ENCODE measurements around the gene DOK3. TPM values are rescaled to one million over a fixed set of nuclear protein-coding genes. Genes with fewer than 3 reads are reported as not detected.
A peak's percentile ranks its signal among the peaks of the same experiment; 100 is the strongest.

DOK3 gene
- total RNA-seq, 2 experiments from 2014 or later, result 3.7 to 6.0 TPM

GRCh38 chr5:177466861-177467260, 42.8 kb downstream of the DOK3 start:
- POLR2A ChIA-PET, result no interaction called here
- H3K36me3 Mint-ChIP-seq, result peaks cover 21% of the 10 kb centered on the region
- no peak for ATAC-seq (ENCODE audit: low read depth)
- no peaks in the 10 kb centered on the region for H3K27me3 Mint-ChIP-seq
- DNase-seq, result no peak
- peaks cover 38% of the 10 kb centered on the region for H3K4me1 Mint-ChIP-seq
- no peak overlapping the region for H3K4me3 Mint-ChIP-seq
- H3K9me3 Mint-ChIP-seq, result no peaks in the 10 kb centered on the region
- no peak overlapping the region for H3K27ac Mint-ChIP-seq

- Mint-ChIP-seq H3K27me3 (no peaks in the 10 kb centered on the region), H3K36me3 (peaks cover 28% of the 10 kb centered on the region), H3K27ac (no peak overlapping the region), H3K4me3 (no peak overlapping the region), H3K9me3 (no peaks in the 10 kb centered on the region), H3K4me1 (peaks cover 28% of the 10 kb centered on the region)
- DNase-seq, result no peak
- POLR2A ChIA-PET, result interaction anchor here (0.7 kb wide), 1 partner anchor 16 kb away, joined by 3 read pairs; no protein-coding TSS in a partner anchor
- ATAC-seq (ENCODE audit: low read depth), result no peak
These were observed 44.6 kb downstream of the DOK3 start for GRCh38 chr5:177465044-177465443.

- Mint-ChIP-seq H3K27me3 (no peaks in the 10 kb centered on the region), H3K27ac (peak overlapping the region; percentile 98), H3K9me3 (no peaks in the 10 kb centered on the region), H3K4me3 (peak overlapping the region; percentile 88), H3K36me3 (peaks cover 23% of the 10 kb centered on the region), H3K4me1 (peaks cover 23% of the 10 kb centered on the region)
- POLR2A ChIA-PET, result interaction anchor here (0.6 to 2.7 kb wide), 4 partner anchors 10 to 37 kb away, joined by 3 to 25 read pairs (median 4); partner anchors contain the start of genes DBN1 and PRR7
- peak; percentile 62 for DNase-seq
- peak; percentile 34 for ATAC-seq (ENCODE audit: low read depth)
These were observed 47.5 kb downstream of the DOK3 start for GRCh38 chr5:177462021-177462670.

GRCh38 chr5:177459819-177460628, 49.6 kb downstream of the DOK3 start:
- Mint-ChIP-seq H3K36me3 (peaks cover 9% of the 10 kb centered on the region), H3K4me1 (peaks cover 26% of the 10 kb centered on the region), H3K4me3 (no peak overlapping the region), H3K27me3 (no peaks in the 10 kb centered on the region), H3K27ac (no peak overlapping the region), H3K9me3 (no peaks in the 10 kb centered on the region)
- ATAC-seq (ENCODE audit: low read depth) (no peak), DNase-seq (no peak)
- POLR2A ChIA-PET, result interaction anchor here (1.2 kb wide), 1 partner anchor 12 kb away, joined by 5 read pairs; no protein-coding TSS in a partner anchor

GRCh38 chr5:177459357-177459756, 50.3 kb downstream of the DOK3 start:
- no peak overlapping the region for H3K4me3 Mint-ChIP-seq
- DNase-seq (no peak), ATAC-seq (ENCODE audit: low read depth) (no peak)
- POLR2A ChIA-PET, result no interaction called here
- H3K9me3 Mint-ChIP-seq, result no peaks in the 10 kb centered on the region
- H3K4me1 Mint-ChIP-seq, result peaks cover 26% of the 10 kb centered on the region
- peaks cover 9% of the 10 kb centered on the region for H3K36me3 Mint-ChIP-seq
- H3K27me3 Mint-ChIP-seq, result no peaks in the 10 kb centered on the region
- no peak overlapping the region for H3K27ac Mint-ChIP-seq

GRCh38 chr5:177458912-177459350, 50.7 kb downstream of the DOK3 start:
- no peak overlapping the region for H3K4me3 Mint-ChIP-seq
- peaks cover 27% of the 10 kb centered on the region for H3K4me1 Mint-ChIP-seq
- POLR2A ChIA-PET, result no interaction called here

GRCh38 chr5:177457852-177458681, 51.6 kb downstream of the DOK3 start:
- Mint-ChIP-seq H3K4me3 (no peak overlapping the region), H3K9me3 (no peaks in the 10 kb centered on the region), H3K27me3 (peaks cover 4% of the 10 kb centered on the region), H3K36me3 (peaks cover 9% of the 10 kb centered on the region), H3K4me1 (peaks cover 27% of the 10 kb centered on the region), H3K27ac (peak overlapping the region; percentile 34)
- POLR2A ChIA-PET, result interaction anchor here (0.5 to 6.8 kb wide), 5 partner anchors 13 to 792 kb away, joined by 3 to 109 read pairs (median 6); partner anchors contain the start of gene PDLIM7
- no peak for ATAC-seq (ENCODE audit: low read depth)
- DNase-seq, result no peak

More at GRCh38 chr5:177458912-177459350, 50.7 kb downstream of the DOK3 start:
- DNase-seq, result no peak
- Mint-ChIP-seq H3K9me3 (no peaks in the 10 kb centered on the region), H3K27ac (no peak overlapping the region), H3K27me3 (peaks cover under 1% of the 10 kb centered on the region), H3K36me3 (peaks cover 9% of the 10 kb centered on the region)
- ATAC-seq (ENCODE audit: low read depth), result no peak

GRCh38 chr5:177456976-177457851, 52.4 kb downstream of the DOK3 start:
- peaks cover 8% of the 10 kb centered on the region for H3K36me3 Mint-ChIP-seq
- peak overlapping the region; percentile 42 for H3K27ac Mint-ChIP-seq
- H3K4me1 Mint-ChIP-seq, result peaks cover 21% of the 10 kb centered on the region
- H3K4me3 Mint-ChIP-seq, result peak overlapping the region; percentile 10
- POLR2A ChIA-PET, result interaction anchor here (1.0 to 6.8 kb wide), 4 partner anchors 13 to 54 kb away, joined by 5 to 109 read pairs (median 7); partner anchors contain the start of gene PDLIM7
- H3K9me3 Mint-ChIP-seq, result no peaks in the 10 kb centered on the region
- DNase-seq (no peak), ATAC-seq (ENCODE audit: low read depth) (peak; percentile 8)
- H3K27me3 Mint-ChIP-seq, result peaks cover 6% of the 10 kb centered on the region

GRCh38 chr5:177456591-177456964, 53.0 kb downstream of the DOK3 start:
- ATAC-seq (ENCODE audit: low read depth), result no peak
- Mint-ChIP-seq H3K4me1 (peaks cover 14% of the 10 kb centered on the region), H3K27ac (peak overlapping the region; percentile 87), H3K4me3 (peak overlapping the region; percentile 85), H3K36me3 (peaks cover 6% of the 10 kb centered on the region), H3K9me3 (no peaks in the 10 kb centered on the region), H3K27me3 (peaks cover 6% of the 10 kb centered on the region)
- no peak for DNase-seq
- POLR2A ChIA-PET, result interaction anchor here (1.4 to 6.8 kb wide), 5 partner anchors 14 to 53 kb away, joined by 5 to 109 read pairs (median 17); partner anchors contain the start of gene PDLIM7

GRCh38 chr5:177455661-177456590, 53.7 kb downstream of the DOK3 start:
- no peaks in the 10 kb centered on the region for H3K9me3 Mint-ChIP-seq
- peak overlapping the region; percentile 87 for H3K27ac Mint-ChIP-seq
- DNase-seq (peak; percentile 91), ATAC-seq (ENCODE audit: low read depth) (peak; percentile 27)
- POLR2A ChIA-PET, result interaction anchor here (0.7 to 6.8 kb wide), 28 partner anchors 9 to 918 kb away, joined by 3 to 109 read pairs (median 5); partner anchors contain the start of genes GRK6, MXD3, PDLIM7 and RNF44
- H3K27me3 Mint-ChIP-seq, result peaks cover 6% of the 10 kb centered on the region
- H3K36me3 Mint-ChIP-seq, result peaks cover 2% of the 10 kb centered on the region
- H3K4me1 Mint-ChIP-seq, result peaks cover 11% of the 10 kb centered on the region
- H3K4me3 Mint-ChIP-seq, result peak overlapping the region; percentile 85

GRCh38 chr5:177455036-177455660, 54.5 kb downstream of the DOK3 start:
- Mint-ChIP-seq H3K9me3 (no peaks in the 10 kb centered on the region), H3K4me1 (peaks cover 11% of the 10 kb centered on the region), H3K4me3 (peak overlapping the region; percentile 55), H3K27me3 (peaks cover 6% of the 10 kb centered on the region), H3K27ac (peak overlapping the region; percentile 64), H3K36me3 (no peaks in the 10 kb centered on the region)
- peak; percentile 97 for DNase-seq
- POLR2A ChIA-PET, result interaction anchor here (0.7 to 6.8 kb wide), 28 partner anchors 8 to 917 kb away, joined by 3 to 109 read pairs (median 5); partner anchors contain the start of genes GRK6, MXD3, PDLIM7 and RNF44
- peak; percentile 65 for ATAC-seq (ENCODE audit: low read depth)

Measured in activated naive CD8-positive, alpha-beta T cell treated with anti-CD3 and anti-CD28 coated beads, Interleukin-2, amount 10 ng/mL, durations not matched to agents 7 days and 5 days (primary cell).